ENCODE measurements around the gene NUP153. TPM values are rescaled to one million over a fixed set of nuclear protein-coding genes. Genes with fewer than 3 reads are reported as not detected.

NUP153 gene
- total and polyA plus RNA-seq, 5 experiments from 2014 or later, result 2.9 to 62.0 (median 3.5) TPM

Other genes starting within 250 kb of the NUP153 start
- gene FAM8A1, start 106.6 kb downstream of the NUP153 start, total RNA-seq, result 10 to 100 TPM; 22.2 to 24.6 TPM
- 1 to 10 TPM; 4.8 to 5.6 (median 4.9) TPM for gene FAM8A1, start 106.6 kb downstream of the NUP153 start, polyA plus RNA-seq

Data from naive thymus-derived CD8-positive, alpha-beta T cell (primary cell).